ENCODE measurements around the gene KITLG.

KITLG gene

GRCh38 chr12:88576866-88577265, 3.4 kb downstream of the KITLG start:
- Histone ChIP-seq H3K4me3 (replicated peaks; ENCODE audit: insufficient read depth, low read length) (no peak overlapping the region), H3K27ac (replicated peaks) (no peak overlapping the region), H3K27me3 (ENCODE audit: insufficient read depth, poor library complexity, severe bottlenecking) (peaks cover 16% of the 10 kb centered on the region)
- TF ChIP-seq SPI1 (IDR thresholded peaks at IDR 0.05; ENCODE audit: borderline replicate concordance, low read depth) (no peak), GABPA (IDR thresholded peaks at IDR 0.05; ENCODE audit: low read depth) (no peak)
- no peak for DNase-seq (ENCODE audit: low read depth in 1 of 2, low spot score in 1 of 2)

DNA sequence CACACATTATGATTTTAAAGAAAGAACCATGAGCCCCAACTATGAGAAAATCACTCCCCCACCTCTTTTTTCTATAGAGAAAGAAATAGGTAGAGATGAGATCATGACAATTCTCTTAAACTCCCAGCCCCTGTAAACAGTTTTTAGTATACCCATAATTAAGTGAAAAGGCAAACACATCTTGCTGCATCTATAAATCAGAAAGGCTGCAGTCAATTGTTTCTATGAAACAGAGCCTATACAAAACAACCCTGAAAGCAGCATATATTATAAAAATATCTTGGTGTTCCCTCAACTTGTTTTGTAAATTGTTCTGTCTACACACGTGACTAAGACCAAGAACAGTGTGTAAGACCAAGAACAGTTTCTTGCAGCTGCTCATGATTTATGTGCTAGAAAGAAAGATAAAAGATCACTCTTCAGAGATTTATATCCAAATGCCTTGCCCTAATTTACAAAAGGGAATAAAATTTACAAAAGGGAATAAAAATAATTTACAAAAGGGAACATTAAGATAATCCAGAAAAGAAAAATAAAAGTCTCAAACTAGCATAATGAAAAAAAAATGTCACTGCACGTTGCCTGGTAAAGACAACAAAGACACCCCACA, 4.8 kb downstream of the KITLG start:
- H3K4me3 ChIP-seq (replicated peaks; ENCODE audit: insufficient read depth, low read length), result no peak overlapping the region
- DNase-seq (ENCODE audit: low read depth in 1 of 2, low spot score in 1 of 2), result no peak
- peaks cover 7% of the 10 kb centered on the region for H3K27me3 ChIP-seq (ENCODE audit: insufficient read depth, poor library complexity, severe bottlenecking)
- TF ChIP-seq POLR2AphosphoS5 (IDR thresholded peaks at IDR 0.05; ENCODE audit: low read depth) (no peak), SPI1 (IDR thresholded peaks at IDR 0.05; ENCODE audit: borderline replicate concordance, low read depth) (no peak), GABPA (IDR thresholded peaks at IDR 0.05; ENCODE audit: low read depth) (no peak)
- TF ChIP-seq, protein P1, sequence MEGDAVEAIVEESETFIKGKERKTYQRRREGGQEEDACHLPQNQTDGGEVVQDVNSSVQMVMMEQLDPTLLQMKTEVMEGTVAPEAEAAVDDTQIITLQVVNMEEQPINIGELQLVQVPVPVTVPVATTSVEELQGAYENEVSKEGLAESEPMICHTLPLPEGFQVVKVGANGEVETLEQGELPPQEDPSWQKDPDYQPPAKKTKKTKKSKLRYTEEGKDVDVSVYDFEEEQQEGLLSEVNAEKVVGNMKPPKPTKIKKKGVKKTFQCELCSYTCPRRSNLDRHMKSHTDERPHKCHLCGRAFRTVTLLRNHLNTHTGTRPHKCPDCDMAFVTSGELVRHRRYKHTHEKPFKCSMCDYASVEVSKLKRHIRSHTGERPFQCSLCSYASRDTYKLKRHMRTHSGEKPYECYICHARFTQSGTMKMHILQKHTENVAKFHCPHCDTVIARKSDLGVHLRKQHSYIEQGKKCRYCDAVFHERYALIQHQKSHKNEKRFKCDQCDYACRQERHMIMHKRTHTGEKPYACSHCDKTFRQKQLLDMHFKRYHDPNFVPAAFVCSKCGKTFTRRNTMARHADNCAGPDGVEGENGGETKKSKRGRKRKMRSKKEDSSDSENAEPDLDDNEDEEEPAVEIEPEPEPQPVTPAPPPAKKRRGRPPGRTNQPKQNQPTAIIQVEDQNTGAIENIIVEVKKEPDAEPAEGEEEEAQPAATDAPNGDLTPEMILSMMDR (IDR thresholded peaks at IDR 0.05; ENCODE audit: insufficient read depth, low read length), result no peak
- TF ChIP-seq, protein P2, sequence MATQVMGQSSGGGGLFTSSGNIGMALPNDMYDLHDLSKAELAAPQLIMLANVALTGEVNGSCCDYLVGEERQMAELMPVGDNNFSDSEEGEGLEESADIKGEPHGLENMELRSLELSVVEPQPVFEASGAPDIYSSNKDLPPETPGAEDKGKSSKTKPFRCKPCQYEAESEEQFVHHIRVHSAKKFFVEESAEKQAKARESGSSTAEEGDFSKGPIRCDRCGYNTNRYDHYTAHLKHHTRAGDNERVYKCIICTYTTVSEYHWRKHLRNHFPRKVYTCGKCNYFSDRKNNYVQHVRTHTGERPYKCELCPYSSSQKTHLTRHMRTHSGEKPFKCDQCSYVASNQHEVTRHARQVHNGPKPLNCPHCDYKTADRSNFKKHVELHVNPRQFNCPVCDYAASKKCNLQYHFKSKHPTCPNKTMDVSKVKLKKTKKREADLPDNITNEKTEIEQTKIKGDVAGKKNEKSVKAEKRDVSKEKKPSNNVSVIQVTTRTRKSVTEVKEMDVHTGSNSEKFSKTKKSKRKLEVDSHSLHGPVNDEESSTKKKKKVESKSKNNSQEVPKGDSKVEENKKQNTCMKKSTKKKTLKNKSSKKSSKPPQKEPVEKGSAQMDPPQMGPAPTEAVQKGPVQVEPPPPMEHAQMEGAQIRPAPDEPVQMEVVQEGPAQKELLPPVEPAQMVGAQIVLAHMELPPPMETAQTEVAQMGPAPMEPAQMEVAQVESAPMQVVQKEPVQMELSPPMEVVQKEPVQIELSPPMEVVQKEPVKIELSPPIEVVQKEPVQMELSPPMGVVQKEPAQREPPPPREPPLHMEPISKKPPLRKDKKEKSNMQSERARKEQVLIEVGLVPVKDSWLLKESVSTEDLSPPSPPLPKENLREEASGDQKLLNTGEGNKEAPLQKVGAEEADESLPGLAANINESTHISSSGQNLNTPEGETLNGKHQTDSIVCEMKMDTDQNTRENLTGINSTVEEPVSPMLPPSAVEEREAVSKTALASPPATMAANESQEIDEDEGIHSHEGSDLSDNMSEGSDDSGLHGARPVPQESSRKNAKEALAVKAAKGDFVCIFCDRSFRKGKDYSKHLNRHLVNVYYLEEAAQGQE (IDR thresholded peaks at IDR 0.05; ENCODE audit: insufficient replicate concordance, low read depth), result no peak
- H3K27ac ChIP-seq (replicated peaks), result no peak overlapping the region

- TF ChIP-seq SPI1 (IDR thresholded peaks at IDR 0.05; ENCODE audit: borderline replicate concordance, low read depth) (no peak), POLR2AphosphoS5 (IDR thresholded peaks at IDR 0.05; ENCODE audit: low read depth) (no peak)
- TF ChIP-seq, protein P2 (IDR thresholded peaks at IDR 0.05; ENCODE audit: insufficient replicate concordance, low read depth), result no peak
- TF ChIP-seq, protein P1 (IDR thresholded peaks at IDR 0.05; ENCODE audit: insufficient read depth, low read length), result no peak
- Histone ChIP-seq H3K27me3 (ENCODE audit: insufficient read depth, poor library complexity, severe bottlenecking) (peaks cover 6% of the 10 kb centered on the region), H3K4me3 (replicated peaks; ENCODE audit: insufficient read depth, low read length) (no peak overlapping the region), H3K27ac (replicated peaks) (no peak overlapping the region)
- no peak for DNase-seq (ENCODE audit: low read depth in 1 of 2, low spot score in 1 of 2)
Observed at GRCh38 chr12:88574278-88574677, 6.0 kb downstream of the KITLG start.

DNA sequence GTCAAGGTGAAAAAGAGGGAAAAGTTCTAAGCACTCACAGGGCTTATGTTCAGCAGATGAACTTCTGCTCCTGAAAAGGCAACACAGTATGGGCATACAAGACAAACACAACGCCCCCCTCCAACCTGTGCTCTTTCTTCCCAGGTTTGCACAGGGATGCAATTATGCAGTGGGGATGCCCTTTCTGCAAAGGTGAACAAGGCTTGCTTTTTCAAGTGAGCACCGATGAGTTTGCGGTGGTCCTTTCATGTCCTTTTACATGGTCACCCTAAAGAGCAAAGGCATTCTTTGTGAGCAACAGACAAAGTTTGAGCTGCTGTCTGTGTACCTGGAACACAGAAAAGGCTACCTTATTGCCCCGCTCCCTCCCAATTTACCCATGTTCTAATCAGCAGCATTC, 6.7 kb downstream of the KITLG start:
- Histone ChIP-seq H3K27ac (replicated peaks) (no peak overlapping the region), H3K4me3 (replicated peaks; ENCODE audit: insufficient read depth, low read length) (no peak overlapping the region), H3K27me3 (ENCODE audit: insufficient read depth, poor library complexity, severe bottlenecking) (peaks cover under 1% of the 10 kb centered on the region)
- DNase-seq (ENCODE audit: low read depth in 1 of 2, low spot score in 1 of 2), result no peak
- TF ChIP-seq SPI1 (IDR thresholded peaks at IDR 0.05; ENCODE audit: borderline replicate concordance, low read depth), result no peak
- no peak for TF ChIP-seq POLR2AphosphoS5 (IDR thresholded peaks at IDR 0.05; ENCODE audit: low read depth)
- TF ChIP-seq, protein P2 (IDR thresholded peaks at IDR 0.05; ENCODE audit: insufficient replicate concordance, low read depth), result no peak
- TF ChIP-seq GABPA (IDR thresholded peaks at IDR 0.05; ENCODE audit: low read depth), result no peak
- TF ChIP-seq, protein P1 (IDR thresholded peaks at IDR 0.05; ENCODE audit: insufficient read depth, low read length), result no peak
